NCI-H1092 treated with DMSO at 0.1 percent for 48 hours (cell line): Measurements from ENCODE around the gene FAM90A1.
"Not testable (repeated sequence)": the region's sequence is repeated elsewhere in the genome, so short reads cannot be mapped to it uniquely, and the experiment has no call there.

Experiments
- DNase-seq: peaks from one replicate; lab custom pipeline; 2025; lab: John Stamatoyannopoulos, UW

Gene FAM90A1

DNA sequence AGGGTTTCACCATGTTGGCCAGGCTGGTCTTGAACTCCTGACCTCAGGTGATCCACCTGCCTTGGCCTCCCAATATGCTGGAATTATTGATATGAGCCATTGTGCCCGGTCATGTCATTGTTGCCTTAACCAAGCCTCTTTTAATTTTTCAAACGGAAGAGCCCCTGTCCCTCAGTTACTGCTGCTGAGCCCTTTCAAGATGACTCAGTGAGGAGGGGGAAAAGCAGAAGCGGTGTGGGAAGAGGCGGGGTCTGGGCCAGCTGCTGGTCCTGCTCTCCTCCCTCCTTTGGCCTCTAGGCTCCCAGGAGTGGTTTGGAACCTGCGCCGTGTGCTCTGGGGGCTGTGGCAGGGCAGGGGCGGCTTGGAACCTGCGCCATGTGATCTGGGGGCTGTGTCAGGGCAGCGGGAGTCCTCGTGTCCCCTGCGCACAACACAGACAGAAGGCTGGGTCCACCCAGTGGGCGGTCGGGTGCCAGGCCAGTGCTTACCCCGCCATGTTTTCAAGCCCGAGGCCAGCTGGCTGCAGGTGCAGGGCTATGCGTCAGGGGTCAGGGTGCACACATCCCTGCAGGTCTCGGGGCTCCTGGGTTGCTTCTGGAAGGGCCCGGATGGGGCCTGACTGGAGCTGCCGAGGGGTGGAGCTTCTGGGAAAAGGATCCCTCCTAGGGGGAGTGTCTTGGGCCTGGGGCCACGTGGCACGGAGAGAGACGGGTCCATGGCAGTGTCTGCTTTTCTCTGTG, at the start of gene FAM90A1:
Gene FAM90A1 (minus strand): TSS at position 627 of the 740 bp plus-strand sequence. CDS start 2,786 bp downstream, outside the sequence.
- DNase-seq, result peak; percentile 49

DNA sequence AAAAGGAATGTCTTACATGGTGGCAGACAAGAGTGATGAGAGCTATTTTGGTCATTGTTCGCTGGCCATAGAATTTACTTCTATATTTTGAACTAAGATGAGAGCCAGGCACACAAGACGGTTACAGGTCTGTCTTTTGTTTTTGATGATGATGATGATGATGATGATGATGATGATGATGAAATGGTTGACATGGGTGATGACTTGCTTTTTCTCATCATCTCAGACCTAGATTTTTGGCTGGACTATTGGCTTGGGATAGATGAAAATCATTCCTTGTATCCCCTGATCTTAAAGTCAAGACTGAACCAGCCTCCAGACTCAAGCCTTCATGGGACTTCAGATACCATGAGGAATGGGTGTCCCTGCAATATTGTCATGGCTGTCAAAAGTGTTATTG, 49.0 kb upstream of the FAM90A1 start:
- DNase-seq, result not testable (repeated sequence)

GRCh38 chr12:8266706-8267105, 39.3 kb upstream of the FAM90A1 start:
- not testable (repeated sequence) for DNase-seq

DNA sequence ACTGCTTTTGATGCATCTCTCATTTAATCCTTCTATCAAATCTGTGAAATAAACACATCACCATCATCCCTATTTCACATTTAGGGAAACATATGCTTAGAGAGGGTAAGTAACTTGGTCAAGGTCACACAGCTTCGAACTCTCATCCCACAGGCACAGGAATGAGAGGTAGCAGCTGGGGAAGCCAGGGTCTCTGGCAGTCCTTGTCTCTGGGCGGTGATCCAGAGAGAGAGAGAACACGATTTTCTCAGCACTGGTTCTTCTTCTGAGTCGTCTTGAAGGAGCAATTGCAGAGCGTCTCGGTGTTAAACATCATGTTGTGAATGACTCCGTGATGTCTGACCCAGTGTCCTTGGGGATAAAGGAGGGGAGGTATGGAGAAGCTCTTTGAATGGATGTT, 36.8 kb upstream of the FAM90A1 start:
- DNase-seq, result not testable (repeated sequence)

GRCh38 chr12:8261111-8261554, 33.7 kb upstream of the FAM90A1 start:
- peak; percentile 11 for DNase-seq

DNA sequence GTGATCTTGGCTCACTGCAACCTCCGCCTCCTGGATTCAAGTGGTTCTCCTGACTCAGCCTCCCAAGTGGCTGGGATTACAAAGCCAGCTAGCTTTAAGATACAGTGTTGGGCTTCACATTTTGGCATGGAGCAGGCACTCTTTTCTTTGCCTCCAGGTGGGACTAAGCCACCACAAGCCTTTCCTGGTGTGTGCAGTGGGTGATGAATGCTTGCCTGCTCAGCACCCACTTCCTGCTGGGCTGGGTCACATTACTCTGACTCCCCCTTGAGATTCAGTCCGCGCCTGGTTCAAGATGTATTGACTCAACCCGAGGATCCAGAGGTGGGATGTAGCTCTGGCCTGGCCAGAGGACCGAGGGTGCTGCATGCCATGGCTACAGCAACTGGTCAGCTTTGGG, 28.9 kb upstream of the FAM90A1 start:
- DNase-seq, result not testable (repeated sequence)

- not testable (repeated sequence) for DNase-seq
Observed at GRCh38 chr12:8254705-8255104, 27.3 kb upstream of the FAM90A1 start.

DNA sequence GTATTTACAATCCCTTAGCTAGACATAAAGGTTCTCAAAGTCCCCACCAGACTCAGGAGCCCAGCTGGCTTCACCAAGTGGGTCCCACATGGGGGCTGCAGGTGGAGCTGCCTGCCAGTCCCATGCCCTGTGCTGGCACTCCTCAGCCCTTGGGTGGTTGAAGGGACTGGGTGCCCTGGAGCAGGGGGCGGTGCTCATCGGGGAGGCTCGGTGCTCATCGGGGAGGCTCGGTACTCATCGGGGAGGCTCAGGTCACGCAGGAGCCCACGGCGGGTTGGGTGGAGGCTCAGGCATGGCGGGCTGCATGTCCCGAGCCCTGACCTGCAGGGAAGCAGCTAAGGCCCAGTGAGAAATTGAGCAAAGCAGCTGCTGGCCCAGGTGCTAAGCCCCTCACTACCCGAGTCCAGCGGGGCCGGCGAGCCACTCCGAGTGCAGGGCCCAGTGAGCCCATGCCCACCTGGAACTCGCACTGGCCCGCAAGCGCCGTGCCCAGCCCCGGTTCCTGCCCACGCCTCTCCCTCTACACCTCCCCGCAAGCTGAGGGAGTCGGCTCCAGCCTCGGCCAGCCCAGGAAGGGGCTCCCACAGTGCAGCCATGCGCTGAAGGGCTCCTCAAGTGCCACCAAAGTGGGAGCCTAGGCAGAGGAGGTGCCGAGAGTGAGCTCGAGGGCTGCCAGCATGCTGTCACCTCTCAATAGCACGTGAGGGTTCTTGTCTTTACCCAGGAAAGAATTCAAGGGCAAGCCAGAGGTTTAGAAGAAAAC, 24.8 kb upstream of the FAM90A1 start:
- DNase-seq, result not testable (repeated sequence)

- DNase-seq, result not testable (repeated sequence)
Observed at GRCh38 chr12:8251616-8252015, 24.2 kb upstream of the FAM90A1 start.

DNA sequence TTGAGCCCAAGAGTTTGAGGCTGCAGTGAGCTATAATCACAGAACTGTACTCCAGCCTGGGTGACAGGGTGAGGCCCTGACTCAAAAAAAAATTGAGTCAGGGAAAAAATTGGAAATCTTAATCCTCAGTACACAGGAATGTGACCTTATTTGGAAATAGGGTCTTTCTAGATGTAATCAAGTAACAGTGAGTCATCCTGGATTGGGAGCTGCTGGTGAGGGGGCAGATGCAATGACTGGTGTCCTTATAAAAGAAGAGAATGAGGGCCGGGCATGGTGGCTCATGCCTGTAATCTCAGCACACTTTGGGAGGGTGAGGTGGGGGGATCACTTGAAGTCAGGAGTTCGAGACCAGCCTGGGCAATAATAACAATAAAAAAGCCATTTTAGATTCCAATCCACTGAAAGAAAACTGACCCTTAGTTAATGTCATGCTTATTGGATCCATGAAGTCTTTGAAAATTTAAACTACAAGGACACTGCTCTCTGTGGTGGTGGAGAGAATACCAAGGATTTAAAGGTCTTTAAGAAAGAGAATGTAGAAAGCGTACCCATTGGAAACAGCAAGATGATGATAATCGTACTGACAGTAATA, 19.6 kb upstream of the FAM90A1 start:
- DNase-seq, result not testable (repeated sequence)

DNA sequence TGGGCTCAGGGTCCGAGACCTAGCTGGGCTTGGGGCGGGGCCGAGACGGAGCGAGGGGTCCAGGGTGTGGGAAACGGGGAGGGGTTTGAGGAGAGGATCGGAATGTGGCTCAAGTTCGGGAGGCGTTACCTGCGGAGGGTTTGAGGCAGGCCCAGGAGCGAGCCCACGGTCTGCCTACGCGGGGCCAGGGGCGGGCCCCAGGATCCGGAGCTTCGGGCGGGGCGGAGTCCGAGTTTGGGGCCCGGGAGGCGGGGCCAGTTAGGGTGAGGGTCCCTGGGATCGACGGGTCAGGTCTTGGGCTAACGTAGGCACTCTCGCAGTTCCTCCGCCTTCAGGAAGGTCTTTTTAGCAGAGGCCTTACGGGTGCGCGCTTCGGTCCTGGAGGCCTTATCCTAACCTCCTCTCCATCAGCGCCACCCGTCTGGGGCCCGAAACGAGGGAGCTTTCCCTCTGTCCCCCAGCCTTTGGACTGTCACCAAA, 16.3 kb upstream of the FAM90A1 start:
- DNase-seq, result not testable (repeated sequence)

DNA sequence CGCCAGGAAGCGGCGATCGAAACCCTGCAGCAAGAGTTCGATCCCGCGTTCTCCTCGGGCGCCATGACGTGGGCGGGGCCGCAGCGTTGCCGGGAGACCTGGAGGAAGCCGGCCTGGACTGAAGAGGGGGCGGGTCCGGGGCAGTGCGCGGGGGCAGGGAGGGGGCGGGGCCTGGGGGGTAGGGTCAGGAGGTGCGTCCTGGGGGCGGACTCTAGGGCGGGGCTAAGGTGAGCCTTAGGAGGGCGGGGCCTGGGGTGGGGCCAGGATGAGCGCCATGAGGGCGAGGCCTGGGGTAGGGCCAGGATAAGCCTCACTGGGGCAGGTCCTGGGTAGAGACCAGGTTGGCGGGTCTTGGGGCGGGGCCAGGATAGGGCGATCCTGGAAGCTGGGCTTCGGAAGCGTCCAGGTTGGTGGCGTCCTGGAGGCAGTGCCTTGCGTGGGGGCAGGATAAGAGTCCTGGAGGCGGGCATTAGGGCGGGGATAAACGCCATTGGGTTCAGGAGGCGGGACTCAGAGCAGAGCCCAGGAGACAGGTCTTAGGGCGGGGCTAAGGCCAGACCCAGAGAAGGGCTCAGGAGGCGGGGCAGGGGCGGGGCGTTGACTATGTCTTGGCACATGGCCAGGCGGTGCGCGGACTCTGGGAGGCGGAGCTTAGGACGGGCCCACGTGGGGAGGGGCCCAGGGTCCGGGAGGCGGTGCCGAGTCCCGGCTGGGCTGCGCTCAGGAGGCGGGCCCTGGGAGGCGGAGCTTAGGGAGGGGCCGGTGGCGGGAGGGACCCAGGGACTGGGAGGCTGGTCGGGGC, 15.7 kb upstream of the FAM90A1 start:
- DNase-seq, result peak; percentile 81

- DNase-seq, result not testable (repeated sequence)
Observed at GRCh38 chr12:8242622-8242879, 15.1 kb upstream of the FAM90A1 start.

GRCh38 chr12:8241917-8242621, 14.7 kb upstream of the FAM90A1 start:
- peak; percentile 22 for DNase-seq

- not testable (repeated sequence) for DNase-seq
Observed at GRCh38 chr12:8240340-8241114, 13.1 kb upstream of the FAM90A1 start.

DNA sequence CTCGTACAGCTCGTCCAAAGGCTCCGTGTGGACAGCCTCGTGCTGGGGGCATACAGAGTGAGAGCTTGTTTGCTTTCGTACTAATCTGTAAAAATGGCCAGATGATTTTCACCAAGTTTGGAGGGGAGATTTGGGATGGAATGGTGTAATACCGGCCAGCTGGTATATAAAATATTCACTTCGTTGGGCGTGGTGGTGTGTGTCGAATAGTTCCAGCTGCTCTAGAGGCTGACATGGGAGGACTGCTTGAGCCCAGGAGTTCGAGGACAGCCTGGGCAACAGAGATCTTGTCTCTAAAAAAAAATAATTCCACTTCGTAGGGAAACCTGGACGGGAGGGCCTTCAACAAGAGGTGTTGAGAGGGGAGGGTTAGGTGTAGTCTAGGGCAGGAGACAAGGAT, 9.6 kb upstream of the FAM90A1 start:
- not testable (repeated sequence) for DNase-seq

DNA sequence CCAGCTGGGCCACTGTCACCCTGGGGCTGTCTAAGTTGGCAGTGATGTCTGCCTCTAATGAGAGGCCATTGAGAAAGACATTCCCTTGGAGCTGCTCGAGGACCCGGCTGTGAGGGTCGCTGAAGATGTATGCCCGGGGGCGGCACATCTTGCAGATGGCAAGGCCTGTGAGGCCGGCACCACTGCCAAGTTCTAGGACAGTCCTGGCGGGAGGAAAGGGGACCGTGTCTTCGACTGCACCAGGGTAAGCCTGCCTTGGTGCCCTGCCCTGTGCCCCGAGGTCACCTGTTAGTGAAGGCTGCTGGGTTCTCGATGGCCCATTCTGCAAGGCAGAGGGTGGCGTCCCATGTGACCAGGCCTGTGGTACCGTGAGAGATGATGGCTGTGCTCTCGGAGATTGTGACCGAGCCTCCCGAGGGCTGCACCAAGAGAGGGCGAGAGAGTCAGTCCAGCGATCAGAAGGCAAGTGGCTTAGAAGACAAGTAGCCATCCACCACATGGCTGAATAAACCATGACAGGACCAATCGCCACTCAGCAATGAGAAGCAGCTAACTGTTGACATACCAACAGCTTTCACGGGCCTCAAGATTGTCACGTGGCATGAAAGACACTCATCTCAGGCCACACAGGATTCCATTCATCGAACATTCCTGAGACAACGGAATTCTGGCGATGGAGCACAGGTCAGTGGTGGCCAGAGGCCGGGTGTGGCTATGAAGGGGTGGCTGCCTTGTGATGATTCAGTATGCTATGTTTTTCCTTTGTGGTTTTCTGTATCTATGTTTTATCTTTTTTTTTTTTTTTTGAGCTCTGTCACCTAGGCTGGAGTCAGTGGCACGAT, 8.1 kb upstream of the FAM90A1 start:
- not testable (repeated sequence) for DNase-seq

DNA sequence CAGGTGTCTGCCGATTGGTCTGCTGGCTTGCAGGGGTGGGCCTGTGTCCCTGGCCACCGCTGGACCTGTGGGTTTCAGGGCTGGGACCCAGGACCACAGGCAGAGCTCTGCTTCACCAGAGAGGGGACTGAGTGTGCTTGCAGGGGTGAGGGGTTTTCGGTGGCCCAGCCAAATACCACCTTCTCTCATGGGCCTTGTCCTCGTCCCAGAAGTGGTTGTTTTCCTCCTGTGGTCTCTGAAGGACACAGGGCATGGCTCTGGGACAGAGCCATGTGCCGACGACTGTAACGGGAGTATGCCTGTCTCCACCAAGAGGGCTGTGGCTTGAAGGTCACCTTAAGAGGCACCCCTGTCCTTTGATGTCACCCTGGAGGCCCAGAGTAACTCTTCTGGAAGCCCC, 7.3 kb upstream of the FAM90A1 start:
- DNase-seq, result not testable (repeated sequence)

- not testable (repeated sequence) for DNase-seq
Observed at GRCh38 chr12:8233935-8234495, 6.6 kb upstream of the FAM90A1 start.
